ENCODE measurements around the gene OR7D4. TPM values are rescaled to one million over a fixed set of nuclear protein-coding genes. Genes with fewer than 3 reads are reported as not detected.

Gene OR7D4
- polyA plus RNA-seq, 1 experiment: not detected

GRCh38 chr19:9189535-9189934 lies 29.9 kb downstream of the OR7D4 start:
- no peak for DNase-seq (ENCODE audit: low read depth)
- Histone ChIP-seq H3K4me3 (ENCODE audit: low read depth, low read length) (no peak overlapping the region), H3K27me3 (ENCODE audit: control insufficient read depth, insufficient read depth, low read length) (no peaks in the 10 kb centered on the region), H3K36me3 (ENCODE audit: control insufficient read depth, insufficient read depth, low read length) (no peaks in the 10 kb centered on the region)
- no peak for TF ChIP-seq CTCF (IDR thresholded peaks at IDR 0.05; ENCODE audit: insufficient read depth, low read depth, low read length)
- ChIA-PET CTCF (interaction anchor here (2.0 kb wide), 1 partner anchor 16 kb away, joined by 7 read pairs; no protein-coding TSS in a partner anchor), POLR2A (no interaction called here)

- POLR2A ChIA-PET: no interaction called here
- no peak for DNase-seq (ENCODE audit: low read depth)
- Histone ChIP-seq H3K36me3 (ENCODE audit: control insufficient read depth, insufficient read depth, low read length) (no peaks in the 10 kb centered on the region), H3K4me3 (ENCODE audit: low read depth, low read length) (no peak overlapping the region), H3K27me3 (ENCODE audit: control insufficient read depth, insufficient read depth, low read length) (no peaks in the 10 kb centered on the region)
- CTCF ChIA-PET: no interaction called here
- TF ChIP-seq CTCF (IDR thresholded peaks at IDR 0.05; ENCODE audit: insufficient read depth, low read depth, low read length): no peak
These were observed 32.2 kb downstream of the OR7D4 start for GRCh38 chr19:9187191-9187590.

- no peak for TF ChIP-seq CTCF (IDR thresholded peaks at IDR 0.05; ENCODE audit: insufficient read depth, low read depth, low read length)
- POLR2A ChIA-PET: no interaction called here
- Histone ChIP-seq H3K27me3 (ENCODE audit: control insufficient read depth, insufficient read depth, low read length) (no peaks in the 10 kb centered on the region), H3K36me3 (ENCODE audit: control insufficient read depth, insufficient read depth, low read length) (no peaks in the 10 kb centered on the region), H3K4me3 (ENCODE audit: low read depth, low read length) (no peak overlapping the region)
- DNase-seq (ENCODE audit: low read depth): no peak
- CTCF ChIA-PET: interaction anchor here (1.5 kb wide), 1 partner anchor 22 kb away, joined by 3 read pairs; no protein-coding TSS in a partner anchor
These were observed 36.4 kb downstream of the OR7D4 start for GRCh38 chr19:9183000-9183399.

DNA sequence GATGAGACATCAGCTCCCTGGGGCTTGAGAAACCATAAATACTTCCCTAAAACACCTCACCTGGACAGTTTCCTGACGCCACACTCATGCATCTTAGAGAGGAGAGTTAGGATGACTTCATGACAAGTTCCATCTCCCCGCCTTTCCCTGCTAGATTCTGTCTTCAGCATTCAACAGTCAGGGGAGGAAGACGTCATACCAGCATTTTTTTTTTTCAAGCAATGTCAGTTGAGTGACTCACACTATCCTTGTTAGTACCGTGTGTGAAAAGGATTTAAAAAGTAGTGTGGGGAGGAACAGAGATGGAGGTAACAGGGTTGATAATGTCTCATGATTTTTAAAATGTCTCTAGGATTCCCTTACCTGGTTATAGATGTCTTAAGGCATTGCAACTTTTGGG lies 40.5 kb downstream of the OR7D4 start, which contains the start of gene OR7D2:
TSS of gene OR7D2 (plus strand) at position 79 of the 400 bp plus-strand sequence. CDS start 6,803 bp downstream, outside the sequence.
- Histone ChIP-seq H3K4me3 (ENCODE audit: low read depth, low read length) (no peak within 1 kb of the TSS), H3K27me3 (ENCODE audit: control insufficient read depth, insufficient read depth, low read length) (no peaks in the 10 kb centered on the region), H3K36me3 (ENCODE audit: control insufficient read depth, insufficient read depth, low read length) (no peaks in the 10 kb centered on the region)
- ChIA-PET CTCF (no interaction called here), POLR2A (no interaction called here)
- no peak for DNase-seq (ENCODE audit: low read depth)
- TF ChIP-seq CTCF (IDR thresholded peaks at IDR 0.05; ENCODE audit: insufficient read depth, low read depth, low read length): no peak

DNA sequence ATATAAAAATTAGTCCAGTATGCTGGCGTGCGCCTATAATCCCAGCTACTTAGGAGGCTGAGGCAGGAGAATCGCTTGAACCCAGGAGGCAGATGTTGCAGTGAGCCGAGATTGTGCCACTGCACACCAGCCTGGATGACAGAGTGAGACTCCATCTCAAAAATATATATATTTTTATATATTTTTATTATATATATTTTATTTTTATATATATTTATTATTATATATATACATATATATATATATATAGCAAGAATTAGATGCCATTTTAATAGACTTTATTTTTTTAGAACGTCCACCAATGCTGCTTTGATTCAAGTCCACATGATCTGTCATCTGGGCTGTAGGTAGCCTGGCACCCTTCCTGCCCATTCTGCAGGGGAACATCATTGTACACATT lies 44.1 kb downstream of the OR7D4 start:
- H3K36me3 ChIP-seq (ENCODE audit: control insufficient read depth, insufficient read depth, low read length): no peaks in the 10 kb centered on the region
- no peak for TF ChIP-seq CTCF (IDR thresholded peaks at IDR 0.05; ENCODE audit: insufficient read depth, low read depth, low read length)
- CTCF ChIA-PET: no interaction called here
- DNase-seq (ENCODE audit: low read depth): no peak
- POLR2A ChIA-PET: no interaction called here
- H3K4me3 ChIP-seq (ENCODE audit: low read depth, low read length): no peak overlapping the region
- H3K27me3 ChIP-seq (ENCODE audit: control insufficient read depth, insufficient read depth, low read length): no peaks in the 10 kb centered on the region

All from BJ (cell line).